Measurements from ENCODE around the gene TNFAIP8L1.

TNFAIP8L1 gene

GRCh38 chr19:4660993-4661392 is 21.7 kb downstream of the TNFAIP8L1 start:
- ATAC-seq (ENCODE audit: insufficient read depth, low read depth) (no peak), DNase-seq (no peak)
- H3K79me2 ChIP-seq (ENCODE audit: insufficient read depth, low read length) = peaks cover 7% of the 10 kb centered on the region
- no peak overlapping the region for H3K27ac ChIP-seq (ENCODE audit: low read length)
- H3K4me1 ChIP-seq (ENCODE audit: insufficient read depth, low read length) = 0 out of 2 replicates have a peak, but pooled peaks cover 3% of the 10 kb centered on the region
- H4K20me1 ChIP-seq (ENCODE audit: insufficient read depth, low read length) = peaks cover 25% of the 10 kb centered on the region
- H3K4me3 ChIP-seq (ENCODE audit: low read depth in 1 of 2, low read length in 2 of 2) = no peak overlapping the region
- H3K9ac ChIP-seq (ENCODE audit: low read depth, low read length) = no peak overlapping the region
- H3K9me3 ChIP-seq (ENCODE audit: insufficient read depth, low read length, severe bottlenecking) = no peaks in the 10 kb centered on the region
- H3K27me3 ChIP-seq (ENCODE audit: insufficient read depth, low read length, poor library complexity) = no peaks in the 10 kb centered on the region
- H2AFZ ChIP-seq (ENCODE audit: low read depth, low read length) = no peak overlapping the region
- no peak for TF ChIP-seq EZH2 (IDR thresholded peaks at IDR 0.05; ENCODE audit: borderline replicate concordance, low read depth, low read length, severe bottlenecking)
- no peak for TF ChIP-seq CTCF (IDR thresholded peaks at IDR 0.05; ENCODE audit: borderline replicate concordance, extremely low read depth, low read length, poor library complexity, severe bottlenecking)
- H3K36me3 ChIP-seq (ENCODE audit: insufficient read depth, low read length) = peaks cover 86% of the 10 kb centered on the region
- H3K4me2 ChIP-seq (ENCODE audit: insufficient read depth, low read length) = no peak overlapping the region

- Histone ChIP-seq H2AFZ (ENCODE audit: low read depth, low read length) (no peak overlapping the region), H3K4me3 (ENCODE audit: low read depth in 1 of 2, low read length in 2 of 2) (no peak overlapping the region), H3K27me3 (ENCODE audit: insufficient read depth, low read length, poor library complexity) (no peaks in the 10 kb centered on the region), H3K79me2 (ENCODE audit: insufficient read depth, low read length) (peaks cover 10% of the 10 kb centered on the region), H3K4me2 (ENCODE audit: insufficient read depth, low read length) (no peak overlapping the region), H3K27ac (ENCODE audit: low read length) (no peak overlapping the region), H4K20me1 (ENCODE audit: insufficient read depth, low read length) (peaks cover 22% of the 10 kb centered on the region), H3K9me3 (ENCODE audit: insufficient read depth, low read length, severe bottlenecking) (no peaks in the 10 kb centered on the region), H3K9ac (ENCODE audit: low read depth, low read length) (no peak overlapping the region), H3K4me1 (ENCODE audit: insufficient read depth, low read length) (0 out of 2 replicates have a peak, but pooled peaks cover 3% of the 10 kb centered on the region), H3K36me3 (ENCODE audit: insufficient read depth, low read length) (peaks cover 84% of the 10 kb centered on the region)
- DNase-seq (no peak), ATAC-seq (ENCODE audit: insufficient read depth, low read depth) (no peak)
- TF ChIP-seq EZH2 (IDR thresholded peaks at IDR 0.05; ENCODE audit: borderline replicate concordance, low read depth, low read length, severe bottlenecking) (no peak), CTCF (IDR thresholded peaks at IDR 0.05; ENCODE audit: borderline replicate concordance, extremely low read depth, low read length, poor library complexity, severe bottlenecking) (no peak)
Observed at GRCh38 chr19:4662020-4662695, 22.8 kb downstream of the TNFAIP8L1 start.

GRCh38 chr19:4662812-4663211 is 23.5 kb downstream of the TNFAIP8L1 start:
- Histone ChIP-seq H3K36me3 (ENCODE audit: insufficient read depth, low read length) (peaks cover 84% of the 10 kb centered on the region), H3K4me2 (ENCODE audit: insufficient read depth, low read length) (no peak overlapping the region), H4K20me1 (ENCODE audit: insufficient read depth, low read length) (peaks cover 22% of the 10 kb centered on the region), H3K27me3 (ENCODE audit: insufficient read depth, low read length, poor library complexity) (no peaks in the 10 kb centered on the region), H3K27ac (ENCODE audit: low read length) (no peak overlapping the region), H3K9me3 (ENCODE audit: insufficient read depth, low read length, severe bottlenecking) (no peaks in the 10 kb centered on the region), H3K9ac (ENCODE audit: low read depth, low read length) (no peak overlapping the region), H3K4me1 (ENCODE audit: insufficient read depth, low read length) (0 out of 2 replicates have a peak, but pooled peaks cover 3% of the 10 kb centered on the region), H3K4me3 (ENCODE audit: low read depth in 1 of 2, low read length in 2 of 2) (no peak overlapping the region), H3K79me2 (ENCODE audit: insufficient read depth, low read length) (peaks cover 14% of the 10 kb centered on the region), H2AFZ (ENCODE audit: low read depth, low read length) (no peak overlapping the region)
- ATAC-seq (ENCODE audit: insufficient read depth, low read depth) (no peak), DNase-seq (no peak)
- TF ChIP-seq EZH2 (IDR thresholded peaks at IDR 0.05; ENCODE audit: borderline replicate concordance, low read depth, low read length, severe bottlenecking) (no peak), CTCF (IDR thresholded peaks at IDR 0.05; ENCODE audit: borderline replicate concordance, extremely low read depth, low read length, poor library complexity, severe bottlenecking) (no peak)
